HepG2 (cell line): ENCODE data around the gene PEX11A. TPM values are rescaled to one million over a fixed set of nuclear protein-coding genes. Genes with fewer than 3 reads are reported as not detected.

Experiments used
- ATAC-seq: fragments of 200-7000 bp; cut with Tn5 transposase; 3 replicates; pipeline ENCODE4 v1.9.1; 2020; ENCODE audit warnings: mild to moderate bottlenecking, moderate library complexity
- BruUV-seq: library from RNA; stranded (reverse); fragments of 400-500 nt; replicated peaks from 2 replicates; lab custom pipeline; 2021; lab: Mats Ljungman, UMichigan
- CTCF ChIA-PET: fragments of 300-600 bp; formaldehyde crosslinking; extraction: SDS; loops from one replicate; lab custom pipeline; 2021; ENCODE audit warnings: low total read pairs, inconsistent platforms, low intra/inter-chr PET ratio; lab: Yijun Ruan, JAX
- POLR2A ChIA-PET: fragments of 350-600 bp; sonication (Branson Sonifier 250); formaldehyde crosslinking; loops from one replicate; lab custom pipeline; 2020; ENCODE audit warnings: antibody characterized with exemption, inconsistent platforms; lab: Yijun Ruan, JAX
- DNase-seq: peaks from one replicate; pipeline ENCODE4 v3.0.0-alpha.2; 2015; ENCODE audit warnings: low spot score
- FAIRE-seq: peaks from 3 replicates; lab custom pipeline; 2011; peaks lifted over from hg19 to GRCh38; lab: Jason Lieb, UNC
- H2AFZ ChIP-seq: one replicate; pipeline ENCODE4 v1.6.1; 2011; ENCODE audit warnings: low read length, inconsistent platforms
- H3K27ac ChIP-seq: fragments of 300-600 bp; 3 replicates; pipeline ENCODE4 v1.8.0; 2011; ENCODE audit warnings: mixed run types, mild to moderate bottlenecking, mixed read lengths, low read length, inconsistent platforms; ENCODE audit not compliant: insufficient read depth; ENCODE audit errors: extremely low read length
- H3K27me3 ChIP-seq, 2 experiments: fragments of 200-600 bp in 1 of 2; 2 replicates in 1 of 2; 3 replicates in 1 of 2; pipeline versions ENCODE4 v1.6.0 to v1.8.0; 2011; ENCODE audit warnings: low read length in 2 of 2, mild to moderate bottlenecking in 2 of 2, moderate library complexity in 2 of 2, inconsistent platforms in 1 of 2; ENCODE audit not compliant: insufficient read depth in 2 of 2, control insufficient read depth in 1 of 2
- H3K36me3 ChIP-seq, 2 experiments: fragments of 200-600 bp in 1 of 2; replicated peaks in 1 of 2; 2 replicates in 1 of 2; 3 replicates in 1 of 2; pipeline versions ENCODE4 v1.5.1 to v1.8.0; 2011; ENCODE audit warnings: low read length in 2 of 2, inconsistent platforms in 1 of 2; ENCODE audit not compliant: insufficient read depth in 2 of 2, control insufficient read depth in 1 of 2
- H3K4me1 ChIP-seq: 2 replicates; pipeline ENCODE4 v1.5.1; 2012; ENCODE audit warnings: low read length, inconsistent platforms; ENCODE audit not compliant: insufficient read depth
- H3K4me2 ChIP-seq: 2 replicates; pipeline ENCODE4 v1.6.0; 2011; ENCODE audit warnings: low read depth, low read length, inconsistent platforms
- H3K4me3 ChIP-seq, 3 experiments: fragments of 200-600 bp in 1 of 3; sonication (generic), shearing (Covaris generic) in 1 of 3; replicated peaks in 1 of 3; 2 replicates each; pipeline ENCODE4 v1.5.1; 2011 to 2016; ENCODE audit warnings: low read length in 3 of 3, inconsistent platforms in 2 of 3, low read depth in 2 of 3, mild to moderate bottlenecking in 2 of 3, control low read depth in 1 of 3, mixed read lengths in 1 of 3; ENCODE audit not compliant: insufficient read depth in 1 of 3
- H3K79me2 ChIP-seq: one replicate; pipeline ENCODE4 v1.6.1; 2011; ENCODE audit warnings: low read length, inconsistent platforms; ENCODE audit not compliant: insufficient read depth
- H3K9ac ChIP-seq: 2 replicates; pipeline ENCODE4 v1.6.0; 2011; ENCODE audit warnings: mild to moderate bottlenecking, low read depth, low read length, inconsistent platforms; ENCODE audit not compliant: insufficient read depth
- H3K9me3 ChIP-seq: 2 replicates; pipeline ENCODE4 v1.5.1; 2012; ENCODE audit warnings: mild to moderate bottlenecking, low read length
- H4K20me1 ChIP-seq: 2 replicates; pipeline ENCODE4 v1.6.0; 2011; ENCODE audit warnings: inconsistent platforms, mild to moderate bottlenecking, low read length, moderate library complexity; ENCODE audit not compliant: insufficient read depth
- ARNTL ChIP-seq: sonication (generic); formaldehyde crosslinking; IDR thresholded peaks from 2 replicates; pipeline ENCODE4 v1.4.0; 2020; ENCODE audit warnings: mild to moderate bottlenecking, missing genetic modification reagents
- GLI4 ChIP-seq: sonication (generic); formaldehyde crosslinking; IDR thresholded peaks from 2 replicates; pipeline ENCODE4 v1.5.1; 2020; ENCODE audit warnings: missing genetic modification reagents, mild to moderate bottlenecking, moderate library complexity, borderline replicate concordance
- HMG20B ChIP-seq: conservative IDR thresholded peaks from 2 replicates; pipeline ENCODE4 v1.6.1; 2016; ENCODE audit warnings: missing genetic modification reagents, missing compliant biosample characterization
- HNF4A ChIP-seq: sonication (generic); formaldehyde crosslinking; IDR thresholded peaks from 2 replicates; pipeline ENCODE4 v1.4.0; 2020; ENCODE audit warnings: missing genetic modification reagents
- MIER2 ChIP-seq: IDR thresholded peaks from 2 replicates; pipeline ENCODE4 v1.6.1; 2016; ENCODE audit warnings: missing biosample characterization, missing genetic modification reagents
- NCOR1 ChIP-seq: fragments of 200-600 bp; sonication (generic); IDR thresholded peaks from 2 replicates; pipeline ENCODE4 v1.7.0; 2017; ENCODE audit warnings: antibody characterized with exemption, low read length, borderline replicate concordance
- NFKB2 ChIP-seq: sonication (generic); formaldehyde crosslinking; IDR thresholded peaks from 2 replicates; pipeline ENCODE4 v1.4.0; 2020; ENCODE audit warnings: missing genetic modification reagents, borderline replicate concordance
- PRMT3 ChIP-seq: sonication (generic); formaldehyde crosslinking; IDR thresholded peaks from 2 replicates; pipeline ENCODE4 v1.8.1; 2022; ENCODE audit warnings: low read depth, mild to moderate bottlenecking, moderate library complexity, missing genetic modification reagents, borderline replicate concordance
- SETDB1 ChIP-seq: sonication (generic); formaldehyde crosslinking; IDR thresholded peaks from 2 replicates; pipeline ENCODE4 v1.5.1; 2020; ENCODE audit warnings: missing genetic modification reagents, mild to moderate bottlenecking, borderline replicate concordance
- SRY ChIP-seq: sonication (generic); formaldehyde crosslinking; IDR thresholded peaks from 2 replicates; pipeline ENCODE4 v1.8.0; 2022; ENCODE audit warnings: mild to moderate bottlenecking, missing genetic modification reagents
- STAG1 ChIP-seq: sonication (generic); formaldehyde crosslinking; IDR thresholded peaks from 2 replicates; pipeline ENCODE4 v1.4.0; 2020; ENCODE audit warnings: missing genetic modification reagents
- YY1 ChIP-seq: IDR thresholded peaks from 2 replicates; pipeline ENCODE4 v1.6.1; 2011; ENCODE audit warnings: low read length, low read depth, moderate library complexity, mild to moderate bottlenecking; ENCODE audit not compliant: insufficient read depth, insufficient replicate concordance
- ZEB1 ChIP-seq: IDR thresholded peaks from 2 replicates; pipeline ENCODE4 v1.6.1; 2012; ENCODE audit warnings: mild to moderate bottlenecking, low read depth, inconsistent platforms; ENCODE audit not compliant: insufficient replicate concordance
- ZFX ChIP-seq: sonication (generic); formaldehyde crosslinking; IDR thresholded peaks from 2 replicates; pipeline ENCODE4 v1.4.0; 2020; ENCODE audit warnings: mild to moderate bottlenecking, low read depth, missing genetic modification reagents, moderate library complexity
- ZSCAN22 ChIP-seq: sonication (generic); formaldehyde crosslinking; IDR thresholded peaks from 2 replicates; pipeline ENCODE4 v1.4.0; 2020; ENCODE audit warnings: mild to moderate bottlenecking, missing genetic modification reagents
- WGBS: methylation state at CpG from one replicate; pipeline ENCODE4 v1.1.6; 2017; ENCODE audit warnings: low lambda C conversion rate; 5-methylcytosine and 5-hydroxymethylcytosine counted together
- in situ Hi-C: cut with HindIII; loops from 2 replicates; pipeline ENCODE4 v1.10.0; 2017; ENCODE audit warnings: low pct_unique_long_range_greater_than_20kb; ENCODE audit not compliant: extremely low pct_ligation_motif_present
- intact Hi-C: fragments of 100-400 bp; cut with micrococcal nuclease; formaldehyde crosslinking; loops from one replicate; pipeline ENCODE4 v1.10.0; 2022; ENCODE audit not compliant: unreplicated experiment
- polyA plus RNA-seq, 8 experiments: library from polyadenylated mRNA; depleted of rRNA in 3 of 8; stranded (reverse) in 7 of 8; unstranded in 1 of 8; fragments of >200 nt; fragmentation: Illumina TruSeq in 4 of 8; extraction: Trizol in 4 of 8; gene quantifications; 2 replicates each; pipeline versions ENCODE4 v1.2.1 to v1.2.3, GENCODE V29; 2011 to 2016; ENCODE audit warnings: low read depth in 4 of 8, missing spikeins in 1 of 8, mixed read lengths in 1 of 8; ENCODE audit not compliant: insufficient read depth in 1 of 8
- total RNA-seq, 5 experiments: library from RNA; depleted of rRNA; stranded (reverse); fragments of >200 nt; fragmentation: Illumina TruSeq; extraction: Trizol; gene quantifications; 2 replicates each; pipeline ENCODE4 v1.2.3, GENCODE V29; 2016; ENCODE audit warnings: low read depth in 1 of 5
- TF ChIP-seq, protein P1 (sequence below): IDR thresholded peaks from 2 replicates; pipeline ENCODE4 v1.6.1; 2016; ENCODE audit warnings: low read depth, control low read depth
- TF ChIP-seq, protein P2 (sequence below): sonication (generic); formaldehyde crosslinking; IDR thresholded peaks from 2 replicates; pipeline ENCODE4 v1.4.0; 2020; ENCODE audit warnings: missing genetic modification reagents

Gene PEX11A
- total and polyA plus RNA-seq, 2 of the 13 experiments (the other 11 are each of a cell fraction or from before 2014, with no cell fraction given): 9.9 to 15.1 TPM

DNA sequence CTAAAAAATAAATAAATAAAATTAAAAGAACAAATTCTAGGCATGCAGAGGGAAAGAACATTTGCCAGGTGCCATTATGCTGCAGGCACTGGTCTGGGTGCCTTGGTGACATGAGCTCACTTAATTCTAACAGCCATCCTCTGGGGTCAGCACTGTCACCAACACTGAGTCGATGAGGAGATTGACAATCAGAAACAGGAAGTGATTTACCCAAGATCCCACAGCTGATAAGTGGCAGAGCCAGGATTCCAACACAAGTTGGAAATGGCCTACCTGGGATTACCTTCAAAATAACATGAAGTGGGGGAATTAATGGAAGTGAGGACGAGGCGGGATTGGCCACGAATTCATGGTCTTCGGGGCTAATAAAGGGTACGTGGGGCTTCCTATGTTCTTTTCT is 14.9 kb downstream of the PEX11A start:
- no peak for FAIRE-seq
- intact Hi-C loops (loop anchor here (10.0 kb wide), 1 partner anchor 181 kb away; the partner anchor contains the start of gene RHCG), in situ Hi-C loops (no loop called here)
- H3K4me2 ChIP-seq: no peak overlapping the region
- H2AFZ ChIP-seq: no peak overlapping the region
- H3K27ac ChIP-seq: no peak overlapping the region
- no peak overlapping the region for H3K9ac ChIP-seq
- WGBS: 82% methylated on average over 6 of the region's 6 CpGs
- ChIA-PET POLR2A (no interaction called here), CTCF (interaction anchor here (2.5 kb wide), 1 partner anchor 28 kb away, joined by 28 read pairs; no protein-coding TSS in a partner anchor)
- BruUV-seq: no TSS peak
- ATAC-seq: no peak
- H3K9me3 ChIP-seq: no peaks in the 10 kb centered on the region
- H3K4me3 ChIP-seq: no peak overlapping the region
- H3K4me1 ChIP-seq: peaks cover 51% of the 10 kb centered on the region
- H3K79me2 ChIP-seq: no peaks in the 10 kb centered on the region
- H4K20me1 ChIP-seq: no peaks in the 10 kb centered on the region
- H3K27me3 ChIP-seq: no peaks in the 10 kb centered on the region
- TF ChIP-seq NFKB2 (CRISPR knock-in tag): no peak
- TF ChIP-seq NCOR1: no peak
- no peak for TF ChIP-seq GLI4
- no peak for TF ChIP-seq MIER2 (CRISPR knock-in tag)
- TF ChIP-seq, protein P1, sequence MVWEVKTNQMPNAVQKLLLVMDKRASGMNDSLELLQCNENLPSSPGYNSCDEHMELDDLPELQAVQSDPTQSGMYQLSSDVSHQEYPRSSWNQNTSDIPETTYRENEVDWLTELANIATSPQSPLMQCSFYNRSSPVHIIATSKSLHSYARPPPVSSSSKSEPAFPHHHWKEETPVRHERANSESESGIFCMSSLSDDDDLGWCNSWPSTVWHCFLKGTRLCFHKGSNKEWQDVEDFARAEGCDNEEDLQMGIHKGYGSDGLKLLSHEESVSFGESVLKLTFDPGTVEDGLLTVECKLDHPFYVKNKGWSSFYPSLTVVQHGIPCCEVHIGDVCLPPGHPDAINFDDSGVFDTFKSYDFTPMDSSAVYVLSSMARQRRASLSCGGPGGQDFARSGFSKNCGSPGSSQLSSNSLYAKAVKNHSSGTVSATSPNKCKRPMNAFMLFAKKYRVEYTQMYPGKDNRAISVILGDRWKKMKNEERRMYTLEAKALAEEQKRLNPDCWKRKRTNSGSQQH: no peak
- TF ChIP-seq SETDB1 (CRISPR knock-in tag): no peak
- DNase-seq: no peak
- no peaks in the 10 kb centered on the region for H3K36me3 ChIP-seq

DNA sequence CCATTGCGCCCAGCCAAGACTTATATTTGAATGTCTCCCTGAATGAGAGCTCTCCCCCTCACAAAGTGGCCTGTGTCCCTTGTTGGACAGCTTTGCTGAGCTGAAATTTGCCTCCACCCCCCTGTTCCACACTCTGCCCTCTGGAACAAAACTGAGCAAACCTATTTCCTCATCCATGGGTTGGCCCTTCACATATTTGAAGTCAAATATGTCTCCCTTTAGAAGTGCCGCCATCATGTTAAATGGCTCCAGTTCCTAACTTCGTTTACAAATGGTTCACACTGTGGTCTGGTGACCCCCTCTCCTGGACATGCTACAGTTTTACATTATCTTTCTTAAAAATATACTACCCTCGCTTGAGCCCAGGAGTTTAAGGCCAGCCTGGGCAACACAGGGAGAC is 16.0 kb downstream of the PEX11A start:
- no peaks in the 10 kb centered on the region for H3K36me3 ChIP-seq
- H3K27ac ChIP-seq: peak overlapping the region; percentile 65
- intact Hi-C loops: loop anchor here (1.0 to 10.0 kb wide), 2 partner anchors 27 to 180 kb away; partner anchors contain the start of gene RHCG
- FAIRE-seq (peak; percentile 89), DNase-seq (peak; percentile 93), ATAC-seq (peak; percentile 84)
- no peaks in the 10 kb centered on the region for H3K79me2 ChIP-seq
- no TSS peak for BruUV-seq
- H3K9me3 ChIP-seq: no peaks in the 10 kb centered on the region
- peak overlapping the region; percentile 27 for H2AFZ ChIP-seq
- peaks cover 41% of the 10 kb centered on the region for H3K4me1 ChIP-seq
- ChIA-PET CTCF (interaction anchor here (2.5 kb wide), 1 partner anchor 27 kb away, joined by 28 read pairs; no protein-coding TSS in a partner anchor), POLR2A (interaction anchor here (0.9 to 1.2 kb wide), 2 partner anchors 8 to 10 kb away, joined by 3 to 4 read pairs; no protein-coding TSS in a partner anchor)
- peak overlapping the region; percentile 62 for H3K4me2 ChIP-seq
- in situ Hi-C loops: no loop called here
- WGBS: 12% methylated on average over 4 of the region's 4 CpGs
- no peak overlapping the region for H3K9ac ChIP-seq
- no peaks in the 10 kb centered on the region for H4K20me1 ChIP-seq
- no peaks in the 10 kb centered on the region for H3K27me3 ChIP-seq
- H3K4me3 ChIP-seq: no peak overlapping the region
- TF ChIP-seq HNF4A (CRISPR knock-in tag): peak; percentile 41; the same call in 1 of the 2 replicates
- TF ChIP-seq YY1: peak; percentile 73
- TF ChIP-seq ZSCAN22 (CRISPR knock-in tag): no peak
- 0 out of 2 replicates have a peak, but pooled peaks have one; percentile 24 for TF ChIP-seq ZFX (CRISPR knock-in tag)
- no peak for TF ChIP-seq ZEB1
- TF ChIP-seq, protein P2, sequence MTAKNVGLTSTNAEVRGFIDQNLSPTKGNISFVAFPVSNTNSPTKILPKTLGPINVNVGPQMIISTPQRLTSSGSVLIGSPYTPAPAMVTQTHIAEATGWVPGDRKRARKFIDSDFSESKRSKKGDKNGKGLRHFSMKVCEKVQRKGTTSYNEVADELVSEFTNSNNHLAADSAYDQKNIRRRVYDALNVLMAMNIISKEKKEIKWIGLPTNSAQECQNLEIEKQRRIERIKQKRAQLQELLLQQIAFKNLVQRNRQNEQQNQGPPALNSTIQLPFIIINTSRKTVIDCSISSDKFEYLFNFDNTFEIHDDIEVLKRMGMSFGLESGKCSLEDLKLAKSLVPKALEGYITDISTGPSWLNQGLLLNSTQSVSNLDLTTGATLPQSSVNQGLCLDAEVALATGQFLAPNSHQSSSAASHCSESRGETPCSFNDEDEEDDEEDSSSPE (CRISPR knock-in tag): no peak
- TF ChIP-seq SRY: no peak
- no peak for TF ChIP-seq ARNTL (CRISPR knock-in tag)
- TF ChIP-seq PRMT3 (CRISPR knock-in tag): no peak
- TF ChIP-seq STAG1: peak; percentile 63
- TF ChIP-seq HMG20B (CRISPR knock-in tag): no peak
